GM12878 (cell line): ENCODE measurements around the gene STK32A. TPM values are rescaled to one million over a fixed set of nuclear protein-coding genes. Genes with fewer than 3 reads are reported as not detected.

Source experiments
- ATAC-seq: fragments of 200-7000 bp; cut with Tn5 transposase; 3 replicates; pipeline ENCODE4 v1.9.1; 2020; ENCODE audit warnings: mild to moderate bottlenecking, moderate library complexity
- BruUV-seq: library from RNA; stranded (reverse); fragments of 400-500 nt; replicated peaks from 2 replicates; lab custom pipeline; 2021; lab: Mats Ljungman, UMichigan
- CTCF ChIA-PET: fragments of 300-600 bp; sonication (Branson Sonifier 250); formaldehyde crosslinking; extraction: SDS; loops from one replicate; lab custom pipeline; 2021; ENCODE audit warnings: inconsistent platforms; lab: Yijun Ruan, JAX
- POLR2A ChIA-PET: fragments of 350-600 bp; formaldehyde crosslinking; extraction: SDS; loops from one replicate; lab custom pipeline; 2021; ENCODE audit warnings: inconsistent platforms; lab: Charles Lee
- RAD21 ChIA-PET: fragments of 300-600 bp; sonication (Branson Sonifier 250); formaldehyde crosslinking; loops from one replicate; lab custom pipeline; 2023; ENCODE audit warnings: antibody characterized with exemption; ENCODE audit not compliant: unreplicated experiment; lab: Charles Lee
- SMC1A ChIA-PET: fragments of 300-600 bp; sonication (Branson Sonifier 250); formaldehyde crosslinking; loops from one replicate; lab custom pipeline; 2023; ENCODE audit not compliant: unreplicated experiment, uncharacterized antibody; lab: Charles Lee
- DNase-seq: peaks from one replicate; pipeline ENCODE4 v3.0.0-alpha.2; 2011; ENCODE audit warnings: low read depth, low spot score
- FAIRE-seq: peaks from 3 replicates; lab custom pipeline; 2011; peaks lifted over from hg19 to GRCh38; lab: Jason Lieb, UNC
- H2AFZ ChIP-seq: 2 replicates; pipeline ENCODE4 v1.6.0; 2011; ENCODE audit warnings: low read depth, low read length, control low read depth; ENCODE audit not compliant: control insufficient read depth
- H3K27ac ChIP-seq: 2 replicates; pipeline ENCODE4 v1.5.1; 2011; ENCODE audit warnings: control low read depth; ENCODE audit not compliant: control insufficient read depth, insufficient read depth
- H3K27me3 ChIP-seq, 2 experiments: replicated peaks in 1 of 2; 2 replicates each; pipeline versions ENCODE4 v1.6.0 to v1.6.1; 2011; ENCODE audit warnings: low read length in 1 of 2; ENCODE audit not compliant: control insufficient read depth in 2 of 2, insufficient read depth in 2 of 2
- H3K36me3 ChIP-seq, 2 experiments: 2 replicates each; pipeline ENCODE4 v1.5.1; 2011; ENCODE audit warnings: low read length in 1 of 2; ENCODE audit not compliant: control insufficient read depth in 2 of 2, insufficient read depth in 2 of 2
- H3K4me1 ChIP-seq: 2 replicates; pipeline ENCODE4 v1.6.1; 2011; ENCODE audit warnings: mild to moderate bottlenecking, low read length, moderate library complexity, mixed read lengths; ENCODE audit not compliant: control insufficient read depth, insufficient read depth
- H3K4me2 ChIP-seq: 2 replicates; pipeline ENCODE4 v1.6.0; 2011; ENCODE audit warnings: control low read depth; ENCODE audit not compliant: control insufficient read depth, insufficient read depth
- H3K4me3 ChIP-seq: fragments of 200-600 bp; sonication (generic); 2 replicates; pipeline ENCODE4 v1.5.1; 2016
- H3K79me2 ChIP-seq: 2 replicates; pipeline ENCODE4 v1.6.0; 2011; ENCODE audit warnings: low read length; ENCODE audit not compliant: control insufficient read depth, insufficient read depth
- H3K9ac ChIP-seq: 2 replicates; pipeline ENCODE4 v1.8.0; 2011; ENCODE audit warnings: low read length, control low read depth, mixed read lengths; ENCODE audit not compliant: control insufficient read depth, insufficient read depth
- H3K9me3 ChIP-seq: replicated peaks from 3 replicates; pipeline ENCODE4 v1.5.1; 2011; ENCODE audit warnings: mild to moderate bottlenecking, low read length; ENCODE audit not compliant: control insufficient read depth, insufficient read depth
- H4K20me1 ChIP-seq: 2 replicates; pipeline ENCODE4 v1.6.0; 2011; ENCODE audit not compliant: control insufficient read depth, insufficient read depth
- BCLAF1 ChIP-seq: fragments of 450-650 bp; IDR thresholded peaks from 2 replicates; pipeline ENCODE4 v1.6.1; 2017; ENCODE audit warnings: antibody characterized with exemption, mild to moderate bottlenecking, moderate library complexity
- CREB1 ChIP-seq: IDR thresholded peaks from 2 replicates; pipeline ENCODE4 v1.6.1; 2012; ENCODE audit warnings: low read depth, mild to moderate bottlenecking, inconsistent platforms
- EGR1 ChIP-seq, 2 experiments: IDR thresholded peaks; 1 replicate in 1 of 2; 2 replicates in 1 of 2; pipeline ENCODE4 v1.6.1; 2011 to 2012; ENCODE audit warnings: low read depth in 2 of 2, low read length in 2 of 2, borderline replicate concordance in 1 of 2, mild to moderate bottlenecking in 1 of 2, moderate library complexity in 1 of 2
- NBN ChIP-seq: fragments of 450-650 bp; IDR thresholded peaks from 2 replicates; pipeline ENCODE4 v1.6.1; 2016
- SMC3 ChIP-seq: IDR thresholded peaks from 2 replicates; pipeline ENCODE4 v1.6.1; 2011; ENCODE audit warnings: low read length, improper control_type of control experiment, borderline replicate concordance
- SUZ12 ChIP-seq: fragments of 200-600 bp; sonication (generic); IDR thresholded peaks from one replicate; pipeline ENCODE4 v1.6.1; 2018; ENCODE audit warnings: antibody characterized with exemption, mild to moderate bottlenecking; ENCODE audit not compliant: unreplicated experiment
- ZBTB11 ChIP-seq: fragments of 450-650 bp; formaldehyde crosslinking; IDR thresholded peaks from 2 replicates; pipeline ENCODE4 v1.5.0; 2022; ENCODE audit warnings: mild to moderate bottlenecking, missing genetic modification characterization
- ZNF622 ChIP-seq: fragments of 450-650 bp; IDR thresholded peaks from 2 replicates; pipeline ENCODE4 v1.6.1; 2017; ENCODE audit warnings: mild to moderate bottlenecking, inconsistent platforms
- WGBS: methylation state at CpG from one replicate; pipeline ENCODE4 v1.1.6; 2016; ENCODE audit warnings: low lambda C conversion rate; ENCODE audit not compliant: insufficient replicate concordance, insufficient coverage; ENCODE audit errors: missing lambda C conversion rate; 5-methylcytosine and 5-hydroxymethylcytosine counted together
- in situ Hi-C: fragments of 300-500 bp; cut with MboI; formaldehyde crosslinking; loops from 9 replicates; pipeline ENCODE4 v1.14.3; 2018; ENCODE audit warnings: mixed read lengths
- intact Hi-C: fragments of 100-400 bp; cut with micrococcal nuclease; formaldehyde crosslinking; loops from one replicate; pipeline ENCODE4 v1.14.2; 2022; ENCODE audit not compliant: unreplicated experiment
- polyA plus RNA-seq, 11 experiments: library from polyadenylated mRNA; depleted of rRNA in 4 of 11; unstranded in 6 of 11; stranded (reverse) in 5 of 11; fragments of >200 nt; fragmentation: Nextera tagmentation in 4 of 11; fragmentation: Illumina TruSeq in 1 of 11; extraction: Ambion mirVana in 4 of 11; extraction: Trizol in 1 of 11; gene quantifications; 1 replicate in 1 of 11; 2 replicates in 10 of 11; pipeline versions ENCODE4 v1.2.1 to v1.2.3, GENCODE V29; 2011 to 2016; ENCODE audit warnings: inconsistent platforms in 2 of 11, missing spikeins in 2 of 11, low read depth in 1 of 11
- total RNA-seq, 4 experiments: library from RNA; depleted of rRNA in 3 of 4; stranded (reverse); fragments of >200 nt in 3 of 4; fragmentation: Illumina TruSeq in 1 of 4; extraction: Trizol in 1 of 4; gene quantifications; 2 replicates each; pipeline versions ENCODE4 v1.2.1 to v1.2.3, GENCODE V29; 2013 to 2021
- TF ChIP-seq, protein P1 (sequence below): IDR thresholded peaks from 2 replicates; pipeline ENCODE4 v1.6.1; 2011; ENCODE audit warnings: borderline replicate concordance, low read depth, mild to moderate bottlenecking, moderate library complexity, mixed read lengths, low read length; ENCODE audit not compliant: insufficient read depth; ENCODE audit errors: extremely low read length
- TF ChIP-seq, protein P2 (sequence below): fragments of 450-650 bp; IDR thresholded peaks from 2 replicates; pipeline ENCODE4 v1.6.1; 2018; ENCODE audit warnings: borderline replicate concordance, mild to moderate bottlenecking; ENCODE audit not compliant: partially characterized antibody

STK32A gene
- total and polyA plus RNA-seq, 10 of the 15 experiments (the other 5 are each of a cell fraction or from before 2014, with no cell fraction given) = under 0.01 to 0.10 TPM; not detected in 8

- Histone ChIP-seq H3K27ac (no peak overlapping the region), H3K4me2 (no peak overlapping the region), H3K27me3 (no peaks in the 10 kb centered on the region; a peak in 1 of 4 replicates), H3K4me3 (no peak overlapping the region), H3K4me1 (no peaks in the 10 kb centered on the region), H3K36me3 (no peaks in the 10 kb centered on the region), H4K20me1 (no peaks in the 10 kb centered on the region), H2AFZ (no peak overlapping the region), H3K9me3 (no peaks in the 10 kb centered on the region), H3K9ac (no peak overlapping the region), H3K79me2 (no peaks in the 10 kb centered on the region)
- POLR2A ChIA-PET = no interaction called here
- RAD21 ChIA-PET = no interaction called here
- intact Hi-C loops = no loop called here
- CTCF ChIA-PET = no interaction called here
- FAIRE-seq (no peak), DNase-seq (no peak), ATAC-seq (no peak)
- WGBS = 29% methylated on average over 9 of the region's 9 CpGs
- in situ Hi-C loops = loop anchor here (10.0 kb wide), 1 partner anchor 358 kb away; no protein-coding TSS in a partner anchor
- SMC1A ChIA-PET = interaction anchor here (1.4 kb wide), 1 partner anchor 153 kb away, joined by 3 read pairs; no protein-coding TSS in a partner anchor
- BruUV-seq = no TSS peak
- TF ChIP-seq BCLAF1 = no peak
- no peak for TF ChIP-seq CREB1
- TF ChIP-seq ZBTB11 = no peak
- no peak for TF ChIP-seq NBN
- TF ChIP-seq, protein P1, sequence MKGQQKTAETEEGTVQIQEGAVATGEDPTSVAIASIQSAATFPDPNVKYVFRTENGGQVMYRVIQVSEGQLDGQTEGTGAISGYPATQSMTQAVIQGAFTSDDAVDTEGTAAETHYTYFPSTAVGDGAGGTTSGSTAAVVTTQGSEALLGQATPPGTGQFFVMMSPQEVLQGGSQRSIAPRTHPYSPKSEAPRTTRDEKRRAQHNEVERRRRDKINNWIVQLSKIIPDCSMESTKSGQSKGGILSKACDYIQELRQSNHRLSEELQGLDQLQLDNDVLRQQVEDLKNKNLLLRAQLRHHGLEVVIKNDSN = no peak
- no peak for TF ChIP-seq EGR1 (IDR thresholded peaks at IDR 0.05; ENCODE audit: borderline replicate concordance in 1 of 2, low read depth in 2 of 2, low read length in 2 of 2)
- TF ChIP-seq, protein P2, sequence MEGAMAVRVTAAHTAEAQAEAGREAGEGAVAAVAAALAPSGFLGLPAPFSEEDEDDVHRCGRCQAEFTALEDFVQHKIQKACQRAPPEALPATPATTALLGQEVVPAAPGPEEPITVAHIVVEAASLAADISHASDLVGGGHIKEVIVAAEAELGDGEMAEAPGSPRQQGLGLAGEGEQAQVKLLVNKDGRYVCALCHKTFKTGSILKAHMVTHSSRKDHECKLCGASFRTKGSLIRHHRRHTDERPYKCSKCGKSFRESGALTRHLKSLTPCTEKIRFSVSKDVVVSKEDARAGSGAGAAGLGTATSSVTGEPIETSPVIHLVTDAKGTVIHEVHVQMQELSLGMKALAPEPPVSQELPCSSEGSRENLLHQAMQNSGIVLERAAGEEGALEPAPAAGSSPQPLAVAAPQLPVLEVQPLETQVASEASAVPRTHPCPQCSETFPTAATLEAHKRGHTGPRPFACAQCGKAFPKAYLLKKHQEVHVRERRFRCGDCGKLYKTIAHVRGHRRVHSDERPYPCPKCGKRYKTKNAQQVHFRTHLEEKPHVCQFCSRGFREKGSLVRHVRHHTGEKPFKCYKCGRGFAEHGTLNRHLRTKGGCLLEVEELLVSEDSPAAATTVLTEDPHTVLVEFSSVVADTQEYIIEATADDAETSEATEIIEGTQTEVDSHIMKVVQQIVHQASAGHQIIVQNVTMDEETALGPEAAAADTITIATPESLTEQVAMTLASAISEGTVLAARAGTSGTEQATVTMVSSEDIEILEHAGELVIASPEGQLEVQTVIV = no peak
- no peak for TF ChIP-seq SUZ12
- no peak for TF ChIP-seq SMC3
- TF ChIP-seq ZNF622 = no peak
Measured at GRCh38 chr5:147216552-147217154, 18.2 kb upstream of the STK32A start.
